ENCODE measurements around the gene KNTC1. TPM values are rescaled to one million over a fixed set of nuclear protein-coding genes. Genes with fewer than 3 reads are reported as not detected.
"Not testable (repeated sequence)": the region's sequence is repeated elsewhere in the genome, so short reads cannot be mapped to it uniquely, and the experiment has no call there.

The KNTC1 gene
- total RNA-seq, 1 donor from 2014 or later: 1.4 TPM

DNA sequence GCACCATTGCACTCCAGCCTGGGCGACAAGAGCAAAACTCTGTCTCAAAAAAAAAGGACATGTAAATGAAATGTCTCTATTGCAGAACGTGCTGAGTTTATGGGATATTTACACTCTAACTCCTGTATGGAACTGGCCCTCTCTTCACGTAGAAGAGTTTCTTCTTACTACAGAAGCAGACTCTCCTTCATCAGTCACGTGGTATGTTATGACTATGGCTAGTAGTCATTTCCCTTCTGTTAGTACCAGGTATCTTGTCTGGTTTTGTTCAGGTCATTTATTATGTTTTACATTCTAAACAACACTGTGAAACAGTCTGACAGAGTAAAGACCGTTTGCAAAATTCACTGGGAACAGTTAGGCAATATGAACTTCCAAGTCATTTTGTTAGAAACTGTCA, 20.3 kb downstream of the KNTC1 start:
- TF ChIP-seq, protein P1, sequence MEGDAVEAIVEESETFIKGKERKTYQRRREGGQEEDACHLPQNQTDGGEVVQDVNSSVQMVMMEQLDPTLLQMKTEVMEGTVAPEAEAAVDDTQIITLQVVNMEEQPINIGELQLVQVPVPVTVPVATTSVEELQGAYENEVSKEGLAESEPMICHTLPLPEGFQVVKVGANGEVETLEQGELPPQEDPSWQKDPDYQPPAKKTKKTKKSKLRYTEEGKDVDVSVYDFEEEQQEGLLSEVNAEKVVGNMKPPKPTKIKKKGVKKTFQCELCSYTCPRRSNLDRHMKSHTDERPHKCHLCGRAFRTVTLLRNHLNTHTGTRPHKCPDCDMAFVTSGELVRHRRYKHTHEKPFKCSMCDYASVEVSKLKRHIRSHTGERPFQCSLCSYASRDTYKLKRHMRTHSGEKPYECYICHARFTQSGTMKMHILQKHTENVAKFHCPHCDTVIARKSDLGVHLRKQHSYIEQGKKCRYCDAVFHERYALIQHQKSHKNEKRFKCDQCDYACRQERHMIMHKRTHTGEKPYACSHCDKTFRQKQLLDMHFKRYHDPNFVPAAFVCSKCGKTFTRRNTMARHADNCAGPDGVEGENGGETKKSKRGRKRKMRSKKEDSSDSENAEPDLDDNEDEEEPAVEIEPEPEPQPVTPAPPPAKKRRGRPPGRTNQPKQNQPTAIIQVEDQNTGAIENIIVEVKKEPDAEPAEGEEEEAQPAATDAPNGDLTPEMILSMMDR (IDR thresholded peaks at IDR 0.05; ENCODE audit: borderline replicate concordance): no peak
- H3K36me3 ChIP-seq: peaks cover 21% of the 10 kb centered on the region
- no peak overlapping the region for H3K4me3 ChIP-seq

DNA sequence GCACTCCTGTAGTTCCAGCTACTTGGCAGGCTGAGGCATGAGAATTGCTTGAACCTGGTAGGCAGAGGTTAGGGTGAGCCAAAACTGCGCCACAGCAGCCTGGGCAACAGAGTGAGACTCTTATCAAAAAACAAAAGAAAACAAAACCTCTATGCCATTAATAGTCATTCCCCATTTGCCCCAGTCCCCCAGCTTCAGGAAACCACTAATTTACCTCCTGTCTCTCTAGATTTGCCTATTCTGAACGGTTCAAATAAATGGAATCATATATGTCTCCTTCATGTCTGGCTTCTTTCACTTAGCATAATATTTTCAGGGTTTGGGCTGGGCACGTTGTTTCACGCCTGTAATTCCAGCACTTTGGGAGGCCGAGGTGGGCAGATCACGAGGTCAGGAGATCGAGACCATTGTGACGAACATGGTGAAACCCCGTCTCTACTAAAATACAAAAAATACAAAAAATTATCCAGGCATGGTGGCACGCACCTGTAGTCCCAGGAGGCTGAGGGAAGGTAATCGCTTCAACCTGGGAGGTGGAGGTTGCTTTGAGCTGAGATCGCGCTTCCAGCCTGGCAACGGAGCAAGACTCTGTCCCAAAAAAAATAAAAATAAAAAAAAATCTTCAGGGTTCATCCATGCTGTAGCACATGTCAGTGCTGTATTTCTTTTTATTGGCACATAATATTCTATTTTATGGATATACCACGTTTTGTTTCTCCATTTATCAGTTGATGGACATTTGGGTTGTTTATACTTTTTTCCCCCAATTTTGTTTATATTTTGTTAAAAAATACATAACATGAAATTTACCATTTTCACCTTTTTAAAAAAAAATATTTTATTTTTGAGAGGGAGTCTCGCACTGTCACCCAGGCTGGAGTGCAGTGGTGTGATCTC, 31.9 kb downstream of the KNTC1 start:
- peaks cover 26% of the 10 kb centered on the region for H3K36me3 ChIP-seq
- H3K9me3 ChIP-seq (replicated peaks): peaks cover 3% of the 10 kb centered on the region
- no peak overlapping the region for H3K27ac ChIP-seq (replicated peaks)
- TF ChIP-seq, protein P1 (IDR thresholded peaks at IDR 0.05; ENCODE audit: borderline replicate concordance): no peak
- DNase-seq: no peak
- H3K27me3 ChIP-seq (ENCODE audit: low read depth): no peaks in the 10 kb centered on the region
- intact Hi-C loops (cut with micrococcal nuclease): no loop called here
- no peak overlapping the region for H3K4me3 ChIP-seq
- no peaks in the 10 kb centered on the region for H3K4me1 ChIP-seq

More for the DNA sequence above, 20.3 kb downstream of the KNTC1 start:
- H3K9me3 ChIP-seq (replicated peaks): no peaks in the 10 kb centered on the region
- intact Hi-C loops (cut with micrococcal nuclease): no loop called here
- H3K27ac ChIP-seq (replicated peaks): no peak overlapping the region
- H3K27me3 ChIP-seq (ENCODE audit: low read depth): no peaks in the 10 kb centered on the region
- no peak for DNase-seq
- H3K4me1 ChIP-seq: no peaks in the 10 kb centered on the region

DNA sequence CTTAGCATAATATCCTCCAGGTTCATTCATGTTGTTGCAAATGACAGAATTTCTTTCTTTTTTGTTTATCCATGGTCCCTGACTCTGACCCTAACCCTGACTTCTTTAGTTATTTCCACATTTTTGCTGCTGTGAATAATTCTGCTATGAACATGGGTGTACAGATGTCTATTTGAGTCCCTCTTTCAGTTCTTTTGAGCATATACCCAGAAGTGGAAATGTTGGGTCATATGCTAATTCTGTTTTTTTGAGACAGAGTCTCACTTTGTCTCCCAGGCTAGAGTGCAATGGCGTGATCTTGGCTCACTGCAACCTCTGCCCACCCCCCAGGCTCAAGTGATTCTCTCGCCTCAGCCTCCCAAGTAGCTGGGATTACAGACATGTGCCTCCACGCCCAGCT, 33.1 kb downstream of the KNTC1 start:
- Histone ChIP-seq H3K27me3 (ENCODE audit: low read depth) (no peaks in the 10 kb centered on the region), H3K9me3 (replicated peaks) (peaks cover 3% of the 10 kb centered on the region), H3K4me3 (no peak overlapping the region), H3K27ac (replicated peaks) (no peak overlapping the region), H3K4me1 (no peaks in the 10 kb centered on the region), H3K36me3 (peaks cover 26% of the 10 kb centered on the region)
- no peak for DNase-seq
- intact Hi-C loops (cut with micrococcal nuclease): no loop called here
- TF ChIP-seq, protein P1 (IDR thresholded peaks at IDR 0.05; ENCODE audit: borderline replicate concordance): no peak

DNA sequence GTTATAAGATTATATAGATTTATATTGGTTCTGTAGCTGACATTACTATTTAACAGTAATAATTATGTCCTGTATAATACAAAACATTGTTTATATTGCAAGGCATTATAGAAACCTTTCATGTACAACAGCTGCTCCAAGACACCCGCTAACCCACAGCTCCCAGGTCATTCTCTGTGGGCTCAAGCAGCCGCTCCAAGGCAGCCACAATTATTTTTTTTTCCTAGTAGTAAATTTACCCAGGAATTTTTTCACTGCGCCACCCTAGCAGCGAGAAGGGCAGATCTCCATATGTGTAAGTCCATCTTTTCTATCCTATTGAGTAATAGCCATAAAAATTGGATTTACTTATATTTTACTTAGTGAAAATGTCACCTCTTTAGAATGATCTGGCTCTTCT, 36.3 kb downstream of the KNTC1 start:
- Histone ChIP-seq H3K27ac (replicated peaks) (no peak overlapping the region), H3K27me3 (ENCODE audit: low read depth) (no peaks in the 10 kb centered on the region), H3K9me3 (replicated peaks) (peaks cover 3% of the 10 kb centered on the region), H3K4me1 (no peaks in the 10 kb centered on the region), H3K4me3 (no peak overlapping the region), H3K36me3 (peaks cover 22% of the 10 kb centered on the region)
- TF ChIP-seq, protein P1 (IDR thresholded peaks at IDR 0.05; ENCODE audit: borderline replicate concordance): no peak
- intact Hi-C loops (cut with micrococcal nuclease): no loop called here
- DNase-seq: no peak

DNA sequence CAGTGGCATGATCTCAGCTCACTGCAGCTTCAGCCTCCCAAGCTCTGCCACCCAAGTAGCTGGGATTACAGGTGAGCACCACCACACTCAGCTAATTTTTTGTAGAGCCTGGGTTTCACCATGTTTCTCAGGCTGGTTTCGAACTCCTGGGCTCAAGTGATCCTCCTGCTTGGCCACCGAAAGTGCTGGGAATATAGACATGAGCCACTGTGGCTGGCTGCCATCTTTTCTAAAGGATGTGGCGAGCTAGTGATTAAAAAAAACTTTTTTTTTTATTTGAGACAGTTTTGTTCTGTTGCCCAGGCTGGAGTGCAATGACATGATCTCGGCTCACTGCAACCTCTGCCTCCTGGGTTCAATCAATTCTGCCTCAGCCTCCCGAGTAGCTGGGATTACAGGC, 39.8 kb downstream of the KNTC1 start:
- H3K4me3 ChIP-seq; intact Hi-C loops (cut with micrococcal nuclease); DNase-seq; H3K4me1 ChIP-seq; H3K27me3 ChIP-seq (ENCODE audit: low read depth); H3K9me3 ChIP-seq (replicated peaks); H3K27ac ChIP-seq (replicated peaks): not testable (repeated sequence)
- H3K36me3 ChIP-seq: peaks cover 23% of the 10 kb centered on the region

DNA sequence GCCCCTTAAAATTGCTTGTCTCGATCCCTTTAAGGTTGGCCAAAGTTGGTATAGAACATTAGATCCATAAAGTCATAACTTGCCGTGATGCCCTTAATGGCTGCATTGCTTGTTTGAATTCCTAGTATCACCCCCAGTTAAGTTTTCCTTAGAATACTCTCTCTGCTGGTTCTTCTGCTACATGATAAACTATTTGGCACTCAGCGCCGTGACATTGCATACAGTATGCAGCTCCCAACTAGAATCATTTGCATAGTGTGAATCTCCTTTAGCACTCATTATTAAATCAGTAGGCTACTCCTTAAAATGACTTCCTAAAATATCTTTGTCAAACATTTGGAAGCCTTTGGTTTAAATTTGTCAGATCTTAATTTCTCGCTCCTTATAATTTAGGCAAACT, 42.2 kb downstream of the KNTC1 start:
- H3K4me3 ChIP-seq: no peak overlapping the region
- no peaks in the 10 kb centered on the region for H3K9me3 ChIP-seq (replicated peaks)
- no peak overlapping the region for H3K27ac ChIP-seq (replicated peaks)
- no peaks in the 10 kb centered on the region for H3K4me1 ChIP-seq
- TF ChIP-seq, protein P1 (IDR thresholded peaks at IDR 0.05; ENCODE audit: borderline replicate concordance): no peak
- H3K36me3 ChIP-seq: peaks cover 13% of the 10 kb centered on the region
- DNase-seq: no peak
- no peaks in the 10 kb centered on the region for H3K27me3 ChIP-seq (ENCODE audit: low read depth)
- intact Hi-C loops (cut with micrococcal nuclease): no loop called here

DNA sequence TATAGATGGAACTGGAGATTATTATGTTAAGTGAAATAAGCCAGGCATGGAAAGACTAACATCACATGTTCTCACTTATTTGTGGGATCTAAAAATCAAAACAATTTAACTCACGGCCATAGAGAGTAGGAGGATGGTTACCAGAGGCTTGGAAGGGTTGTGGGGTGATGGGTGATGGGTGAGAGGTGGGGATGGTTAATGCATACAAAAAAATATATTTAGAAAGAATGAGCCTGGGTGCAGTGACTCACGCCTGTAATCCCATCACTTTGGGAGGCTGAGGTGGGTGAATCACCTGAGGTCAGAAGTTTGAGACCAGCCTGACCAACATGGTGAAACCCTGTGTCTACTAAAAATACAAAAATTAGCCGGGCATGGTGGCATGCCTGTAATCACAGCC, 43.0 kb downstream of the KNTC1 start:
- H3K27ac ChIP-seq (replicated peaks); H3K4me1 ChIP-seq; H3K27me3 ChIP-seq (ENCODE audit: low read depth); H3K4me3 ChIP-seq; intact Hi-C loops (cut with micrococcal nuclease); DNase-seq; H3K9me3 ChIP-seq (replicated peaks): not testable (repeated sequence)
- peaks cover 20% of the 10 kb centered on the region for H3K36me3 ChIP-seq
